DMS53 treated with DMSO at 0.1 percent for 48 hours (cell line): ENCODE measurements around the gene BAG1.

Experiments used
- DNase-seq: peaks from one replicate; lab custom pipeline; 2025; ENCODE audit not compliant: unreplicated experiment; lab: John Stamatoyannopoulos, UW

Gene BAG1

DNA sequence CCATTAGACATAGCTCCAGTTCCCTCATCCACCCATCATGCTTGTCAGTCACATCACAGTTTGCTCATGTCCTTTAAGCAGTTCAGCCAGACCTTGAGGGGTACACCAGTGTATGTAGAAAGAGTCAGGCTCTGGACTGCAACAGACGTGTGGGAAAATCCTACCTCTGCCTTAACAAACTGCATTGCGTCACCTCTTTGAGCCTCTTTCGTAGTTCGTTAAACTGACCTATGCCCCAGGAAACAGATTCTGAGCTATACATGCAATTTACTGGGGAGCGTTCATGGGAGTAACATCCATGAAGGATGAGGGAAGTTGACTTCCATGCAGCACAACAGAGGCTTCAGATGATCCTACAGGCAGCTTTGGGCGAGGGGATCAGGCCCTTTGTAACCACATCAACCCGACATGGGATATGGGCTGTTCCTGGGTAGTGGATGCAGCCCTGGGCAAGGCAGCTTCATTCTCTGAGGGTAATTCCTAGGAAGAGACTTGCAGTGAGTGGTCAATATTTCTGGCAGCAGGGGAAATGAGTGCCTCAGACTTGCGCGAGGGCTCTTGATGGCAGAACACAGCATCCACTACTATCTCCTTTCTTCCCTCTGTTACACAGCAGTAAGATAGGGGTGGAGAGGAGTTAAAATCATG is 20.2 kb downstream of the BAG1 start:
- no peak for DNase-seq

DNA sequence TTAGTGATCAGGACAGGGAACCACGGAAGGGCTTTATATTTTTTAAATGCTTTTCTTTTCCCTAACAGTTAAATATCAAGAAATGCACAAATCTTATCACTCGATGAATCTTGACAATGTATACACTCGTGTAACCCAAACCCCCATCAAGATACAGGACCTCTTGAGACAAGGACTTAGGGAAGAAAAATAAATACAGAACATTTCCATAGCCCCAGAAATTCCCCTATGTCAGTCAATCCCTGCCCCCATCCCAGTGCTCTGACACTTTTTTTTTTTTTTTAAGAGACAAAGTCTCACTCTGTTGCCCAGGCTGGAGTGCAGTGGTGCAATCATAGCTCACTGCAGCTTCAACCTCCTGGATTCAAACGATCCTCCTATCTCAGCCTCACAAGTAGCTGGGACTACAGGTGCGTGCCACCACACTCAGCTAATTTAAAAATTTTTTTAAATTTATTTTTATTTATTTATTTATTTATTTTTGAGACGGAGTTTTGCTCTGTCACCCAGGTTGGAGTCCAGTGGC is 21.8 kb downstream of the BAG1 start:
- DNase-seq = no peak

DNA sequence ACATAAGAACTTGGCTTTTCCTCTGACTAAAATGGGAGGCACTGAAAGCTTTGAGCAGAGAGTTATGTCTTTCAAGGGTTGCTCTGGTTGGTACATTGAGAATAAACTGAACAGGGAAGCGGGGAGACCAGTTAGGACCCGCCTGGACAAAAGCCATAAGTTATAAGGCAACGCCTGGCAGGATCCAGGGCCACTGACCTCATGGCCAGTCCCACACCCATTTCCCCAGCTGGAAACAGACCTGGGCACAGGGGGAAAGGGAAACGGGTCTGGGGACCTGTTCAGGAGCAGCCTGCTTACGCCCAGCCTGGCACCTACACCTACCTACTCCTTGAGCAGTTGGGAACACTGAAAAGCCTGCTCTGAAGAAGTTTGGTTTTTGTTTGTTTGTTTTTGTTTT is 23.2 kb downstream of the BAG1 start:
- no peak for DNase-seq

DNA sequence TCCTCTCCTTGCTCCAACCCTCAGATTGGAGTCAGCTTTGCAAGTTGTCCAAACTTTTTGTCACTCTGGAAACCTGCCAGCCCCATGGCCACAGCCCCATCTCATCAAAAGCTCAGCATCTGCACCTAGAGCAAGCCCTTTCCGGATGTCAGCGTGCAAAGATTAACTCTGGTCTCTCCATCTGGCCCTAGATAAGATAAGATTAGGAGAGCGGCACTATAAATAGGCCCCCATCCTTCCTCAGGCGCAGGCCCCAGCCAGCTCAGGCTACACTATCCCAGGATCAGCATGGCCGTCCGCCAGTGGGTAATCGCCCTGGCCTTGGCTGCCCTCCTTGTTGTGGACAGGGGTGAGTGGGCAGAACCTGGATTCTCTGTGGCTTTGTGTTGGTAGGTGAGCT is 24.6 kb downstream of the BAG1 start, which contains the start of gene SPINK4:
Gene SPINK4 (plus strand): TSS at position 247 of the 400 bp plus-strand sequence. CDS start 42 bp downstream, at position 289.
- DNase-seq = no peak

DNA sequence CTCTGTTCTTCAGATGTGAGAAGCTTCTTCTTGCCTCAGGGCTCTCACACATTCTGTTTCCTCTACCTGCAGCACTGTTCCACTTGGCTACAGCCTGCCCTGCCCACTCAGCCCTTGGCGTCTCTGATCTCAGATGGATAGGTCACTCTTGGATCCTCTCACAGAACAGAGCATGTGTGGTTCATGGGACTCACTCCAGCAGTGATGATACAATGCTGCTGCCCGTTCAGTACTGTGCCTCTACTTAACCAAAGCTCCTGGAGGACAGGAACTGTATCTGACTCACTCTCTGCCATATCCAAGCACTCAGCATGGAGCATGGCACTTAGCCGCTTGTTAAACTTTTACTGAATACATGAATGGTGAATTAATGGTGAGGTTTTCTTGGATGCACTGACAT is 27.9 kb downstream of the BAG1 start:
- no peak for DNase-seq

DNA sequence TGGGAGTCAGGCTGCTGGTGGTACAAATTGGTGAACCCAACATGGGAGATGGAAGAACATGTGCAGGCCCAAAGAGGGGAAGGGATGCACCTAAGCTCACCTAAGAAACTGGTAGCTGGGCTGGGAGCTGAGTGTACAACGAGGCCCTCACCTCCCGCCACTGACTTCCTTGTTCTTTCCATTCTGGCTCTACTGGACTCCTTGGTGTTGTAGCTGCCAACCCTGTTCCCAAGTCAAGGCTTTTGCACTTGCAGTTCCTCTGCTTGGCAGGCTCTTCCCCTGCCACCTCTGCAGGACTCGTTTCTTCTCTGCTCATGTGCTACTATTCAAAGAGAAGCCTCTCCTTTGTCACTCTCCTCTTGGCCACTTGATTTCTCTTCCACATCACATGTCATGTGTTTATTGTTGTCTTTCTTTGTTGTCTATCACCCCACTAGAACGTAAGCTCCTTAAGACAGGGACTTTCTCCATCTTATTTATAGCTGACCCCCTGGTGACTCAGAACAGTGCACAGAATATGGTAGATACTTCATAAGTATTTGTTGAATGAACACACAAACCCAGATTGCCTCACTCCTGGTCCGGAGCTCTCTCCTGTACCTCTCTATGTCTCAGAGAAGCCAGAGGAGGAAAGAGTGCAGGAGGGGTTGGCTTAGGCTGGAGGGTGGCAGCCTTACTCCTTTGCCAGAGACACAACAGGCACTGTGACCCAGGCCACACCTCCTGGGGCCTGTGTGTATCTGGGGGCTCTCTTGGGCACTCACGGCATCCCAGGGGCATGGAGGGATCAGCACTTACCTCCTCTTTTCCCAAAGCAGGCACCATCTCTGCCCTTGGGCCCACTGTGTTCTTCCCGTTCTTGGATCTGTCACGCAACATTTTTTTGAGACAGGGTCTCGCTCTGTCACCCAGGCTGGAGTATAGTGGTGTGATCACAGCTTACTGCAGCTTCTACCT is 29.7 kb downstream of the BAG1 start:
- DNase-seq = peak; percentile 49

DNA sequence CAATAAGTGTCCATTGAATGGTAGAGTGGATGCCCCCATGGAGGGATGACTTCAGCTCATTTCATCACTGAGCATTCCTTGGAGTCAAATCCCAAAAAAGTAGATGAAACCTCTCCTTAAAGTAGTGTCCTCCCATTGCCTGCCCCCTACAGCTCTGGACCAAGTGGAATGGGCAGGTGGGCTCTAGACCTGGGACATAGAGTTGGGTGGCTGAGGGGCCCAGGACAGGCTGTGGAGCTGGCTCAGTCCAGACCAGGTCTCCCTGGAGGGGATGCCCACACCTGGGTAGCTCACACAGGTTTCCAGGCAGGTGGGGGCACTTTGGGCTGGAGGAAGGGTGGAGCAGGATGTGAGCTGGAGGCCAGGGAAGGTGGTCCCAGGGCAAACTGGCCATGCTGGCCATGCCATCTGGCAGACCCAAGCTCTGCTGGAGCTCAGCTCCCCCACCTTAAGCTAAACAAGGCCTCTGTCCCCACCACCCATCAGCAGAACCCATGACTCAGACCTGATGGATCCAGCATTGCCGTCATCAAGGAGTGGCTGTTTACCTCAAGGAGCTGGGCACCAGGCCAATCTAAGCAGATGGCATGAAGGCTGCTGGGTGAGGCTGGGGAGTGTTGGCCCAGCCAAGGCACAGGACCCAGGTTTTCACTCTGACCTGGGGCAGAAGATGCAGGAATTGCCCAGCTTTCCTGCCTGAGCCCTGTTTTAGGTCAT is 30.7 kb downstream of the BAG1 start:
- peak; percentile 94 for DNase-seq

DNA sequence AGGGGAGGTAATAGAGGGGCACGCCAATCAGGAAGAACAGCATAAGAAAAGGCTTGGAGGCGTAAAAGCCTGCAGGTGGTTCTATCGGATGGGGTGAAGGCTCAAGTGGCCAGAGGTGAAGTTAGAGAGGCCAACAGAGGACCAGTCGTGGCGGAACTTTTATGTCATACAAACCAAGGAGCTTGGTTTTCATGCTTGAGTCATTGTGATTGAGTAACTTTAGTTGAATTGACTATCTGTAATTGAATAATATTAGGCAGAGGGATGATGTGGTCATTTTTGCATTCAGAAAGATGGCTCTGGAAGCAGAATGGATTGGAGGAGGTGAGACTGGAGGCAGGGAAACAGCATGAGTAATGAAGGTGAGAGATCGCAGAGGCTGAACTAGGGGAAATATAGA is 31.7 kb downstream of the BAG1 start:
- no peak for DNase-seq

DNA sequence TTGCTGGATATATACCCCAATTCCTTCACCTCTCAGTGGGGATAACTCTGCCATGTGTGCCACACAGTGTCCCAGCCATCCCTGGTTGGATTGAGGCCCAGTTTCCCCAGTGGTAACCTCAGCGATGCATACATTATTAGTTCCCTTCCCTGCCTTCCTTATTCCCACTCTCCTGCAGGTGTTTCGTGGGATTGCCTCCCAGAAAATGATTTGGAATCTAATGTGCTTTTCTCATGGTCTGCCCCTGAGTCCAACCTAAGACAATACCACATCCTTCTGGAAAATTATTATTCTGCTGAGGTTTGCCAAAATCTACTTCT is 32.9 kb downstream of the BAG1 start:
- no peak for DNase-seq

DNA sequence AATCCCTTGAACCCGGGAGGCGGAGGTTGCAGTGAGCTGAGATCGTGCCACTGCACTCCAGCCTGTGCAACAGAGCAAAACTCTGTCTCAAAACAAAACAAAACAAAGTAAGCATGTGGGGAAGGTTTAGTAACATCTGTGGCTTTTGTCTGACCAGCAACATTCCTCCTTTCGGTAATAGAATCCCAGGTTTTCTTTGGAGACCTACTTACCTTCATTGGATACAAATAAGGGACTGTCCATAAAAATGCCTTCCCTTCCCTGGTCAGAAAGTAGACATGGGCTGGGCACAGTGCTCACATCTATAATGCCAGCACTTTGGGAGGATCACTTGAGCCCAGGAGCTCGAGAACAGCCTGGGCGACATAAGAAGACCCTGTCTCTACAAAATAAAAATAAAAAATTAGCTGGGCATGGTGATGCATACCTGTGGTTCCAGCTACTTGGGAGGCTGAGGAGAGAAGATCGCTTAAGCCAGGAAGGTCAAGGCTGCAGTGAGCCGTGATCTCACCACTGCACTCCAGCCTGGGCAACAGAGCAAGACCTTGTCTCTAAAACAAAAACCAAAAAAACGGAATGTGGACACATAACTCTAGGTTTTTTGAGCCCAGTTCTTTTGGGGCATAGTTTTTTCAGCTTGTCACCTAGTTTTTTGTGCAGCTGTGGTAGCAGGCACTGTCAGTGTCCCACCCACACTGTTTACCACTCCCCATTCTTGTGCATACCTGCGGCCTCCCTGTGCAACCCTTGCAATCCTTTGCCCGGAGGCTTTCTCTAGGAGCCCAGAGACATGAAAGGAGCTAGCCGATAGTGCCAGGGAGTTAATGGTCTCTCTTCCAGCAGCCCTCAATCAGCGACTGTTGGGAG is 33.5 kb downstream of the BAG1 start:
- DNase-seq = no peak

DNA sequence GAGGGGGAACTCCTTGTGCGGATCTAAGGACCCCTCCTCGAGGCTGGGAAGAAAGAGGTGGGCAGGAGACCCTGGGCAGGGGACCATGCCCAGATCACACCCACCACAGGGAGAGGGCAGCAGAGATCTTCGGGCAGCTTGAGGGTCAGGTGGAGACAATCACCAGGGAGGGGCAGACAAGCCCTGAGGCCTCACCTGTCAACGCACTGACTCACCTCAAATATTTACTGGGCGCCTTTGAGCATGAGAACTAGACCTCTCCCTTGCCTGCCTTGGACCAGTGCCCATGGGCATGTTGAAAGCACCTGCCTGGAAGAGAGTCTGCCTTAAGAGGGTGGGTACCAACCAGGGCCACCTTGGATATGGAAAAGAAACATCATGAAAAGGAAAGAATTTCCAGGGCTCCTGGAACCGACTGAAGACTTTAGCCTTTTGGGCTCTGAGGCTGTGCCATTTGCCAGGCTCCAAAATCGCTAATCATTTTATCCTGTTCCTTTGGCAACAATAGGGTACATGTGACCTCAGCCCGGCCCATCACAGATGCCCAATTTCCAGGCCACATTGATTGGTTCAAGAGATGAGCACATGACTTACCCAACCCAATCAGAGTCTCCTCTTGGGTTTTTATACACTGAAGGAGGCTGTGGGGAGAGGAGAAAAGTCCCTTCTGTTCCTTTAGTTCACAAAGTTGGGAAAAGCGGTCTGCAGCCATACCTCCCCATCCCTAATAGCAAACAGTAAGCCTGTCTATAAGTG is 35.0 kb downstream of the BAG1 start:
- peak; percentile 99 for DNase-seq

DNA sequence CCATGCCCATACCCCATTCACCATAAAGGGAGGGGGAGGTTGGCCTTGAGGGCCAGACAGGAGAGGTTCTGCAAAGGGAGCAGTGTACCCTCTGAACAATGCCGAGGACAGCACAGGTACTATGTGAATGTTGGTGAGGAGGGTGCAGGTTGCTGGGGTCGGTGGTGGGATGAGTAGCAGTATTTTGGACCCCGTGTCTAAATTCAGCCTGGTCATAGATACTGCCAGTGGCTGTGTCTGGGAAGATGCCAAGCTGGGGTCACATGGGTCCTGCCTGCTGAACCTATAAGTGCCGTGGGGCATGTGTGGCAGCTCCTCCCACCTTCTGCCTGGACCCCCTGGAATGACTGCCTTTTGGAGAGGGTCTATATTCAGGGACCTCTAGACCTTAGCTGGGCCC is 35.9 kb downstream of the BAG1 start:
- no peak for DNase-seq

DNA sequence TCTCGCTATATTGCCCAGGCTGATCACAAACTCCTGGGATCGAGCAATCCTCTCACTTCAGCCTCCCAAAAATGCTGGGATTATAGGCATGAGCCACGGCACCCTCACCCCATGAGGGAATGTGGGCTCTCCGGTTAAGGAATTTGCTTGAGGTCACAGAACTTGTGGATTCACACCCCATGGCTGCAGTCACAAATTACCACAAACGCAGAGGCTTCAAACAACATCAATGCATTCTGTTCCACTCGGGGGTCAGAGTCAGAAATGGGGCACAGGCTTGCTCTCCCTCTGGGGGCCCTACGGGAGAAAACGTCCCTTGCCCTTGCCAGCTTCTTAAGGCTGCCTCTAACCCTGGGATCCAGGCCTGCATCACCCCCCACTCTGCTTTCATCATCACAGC is 36.8 kb downstream of the BAG1 start:
- DNase-seq = no peak

DNA sequence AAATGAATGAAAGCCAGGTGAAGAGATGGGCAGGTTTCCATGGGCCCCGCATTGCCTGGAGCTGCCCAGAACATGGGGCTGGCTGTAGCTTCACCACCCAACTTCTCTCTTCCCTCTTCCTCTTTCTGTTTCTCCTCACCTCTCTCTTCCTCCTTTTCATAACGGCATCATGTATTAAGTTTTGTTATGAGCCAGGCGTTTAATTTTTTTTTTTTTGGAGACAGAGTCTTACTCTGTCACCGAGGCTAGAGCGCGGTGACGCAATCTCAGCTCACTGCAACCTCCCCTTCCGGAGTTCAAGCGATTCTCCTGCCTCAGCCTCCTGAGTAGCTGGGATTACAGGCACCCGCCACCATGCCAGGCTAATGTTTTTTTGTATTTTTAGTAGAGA is 37.5 kb downstream of the BAG1 start:
- no peak for DNase-seq

DNA sequence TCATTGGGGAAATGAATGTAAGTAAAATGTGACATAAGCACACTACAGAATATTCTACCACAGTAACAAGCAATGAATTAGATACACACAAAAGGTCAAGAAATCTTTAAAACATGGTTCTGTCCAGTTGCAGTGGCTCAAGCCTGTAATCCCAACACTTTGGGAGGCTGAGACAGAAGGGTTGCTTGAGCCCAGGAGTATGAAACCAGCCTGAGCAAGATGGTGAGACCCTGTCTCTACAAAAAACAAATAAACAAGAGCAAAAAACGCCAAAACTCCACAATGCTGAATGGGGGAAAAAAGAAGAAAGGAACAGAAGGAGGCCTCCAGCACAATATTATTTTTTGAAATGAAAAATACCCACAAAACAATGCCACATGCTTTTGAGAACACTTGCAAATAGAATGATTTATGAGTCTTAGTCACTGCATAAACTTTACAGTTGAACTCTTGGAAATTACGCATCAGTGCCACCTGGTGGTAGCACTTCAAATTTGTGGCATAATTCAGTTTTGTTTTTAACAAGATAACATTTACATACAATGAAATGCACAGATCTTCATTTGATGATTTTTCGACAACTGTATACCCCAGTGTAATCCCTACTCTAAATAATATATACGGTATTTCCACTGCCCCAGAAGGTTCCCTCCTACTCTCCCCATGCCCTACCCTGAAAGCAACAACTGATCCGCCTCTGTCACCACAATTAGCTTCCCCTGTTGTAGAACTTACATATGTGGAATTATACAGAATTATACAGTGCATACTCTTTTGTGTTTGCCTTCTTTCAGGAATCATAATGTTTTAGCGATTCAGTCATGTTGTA is 39.0 kb downstream of the BAG1 start:
- peak; percentile 75 for DNase-seq

DNA sequence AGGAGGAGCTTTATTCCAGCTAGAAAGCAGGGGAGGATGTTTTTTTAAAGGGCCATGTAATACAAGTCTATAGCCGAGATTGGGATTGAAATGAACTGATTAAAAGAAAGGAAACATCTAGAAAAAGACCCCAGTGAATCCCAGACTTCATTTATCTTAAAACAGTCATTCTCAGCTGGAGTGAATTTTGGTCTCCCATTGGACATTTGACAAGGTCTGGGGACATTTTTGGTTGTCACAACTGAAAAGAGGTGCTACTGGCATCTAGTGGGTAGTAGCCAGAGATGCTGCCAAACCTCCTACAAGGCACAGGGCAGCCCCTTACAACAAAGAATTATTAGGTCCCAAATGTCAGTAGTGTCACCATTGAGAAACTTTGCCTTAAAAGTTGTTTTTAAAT is 40.8 kb downstream of the BAG1 start:
- DNase-seq = no peak

DNA sequence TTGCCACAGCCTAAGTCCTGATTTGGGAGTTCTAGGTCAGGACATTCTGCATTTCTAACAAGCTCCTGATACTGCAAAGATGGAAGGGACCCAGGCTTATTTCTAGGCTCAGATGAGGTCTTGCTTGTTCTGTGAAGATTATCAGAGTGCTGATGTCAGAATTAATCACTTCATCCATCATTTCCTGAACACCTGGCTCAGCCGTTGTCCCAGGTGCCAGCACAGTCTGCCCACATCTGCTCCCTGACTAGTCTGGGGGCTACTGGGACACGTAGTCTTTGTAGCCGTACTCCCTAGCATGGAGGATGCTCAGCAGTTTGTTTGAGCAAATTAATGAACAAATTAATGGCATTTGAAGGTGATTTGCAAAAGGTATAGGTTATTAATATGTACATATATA is 42.5 kb downstream of the BAG1 start:
- peak; percentile 23 for DNase-seq

DNA sequence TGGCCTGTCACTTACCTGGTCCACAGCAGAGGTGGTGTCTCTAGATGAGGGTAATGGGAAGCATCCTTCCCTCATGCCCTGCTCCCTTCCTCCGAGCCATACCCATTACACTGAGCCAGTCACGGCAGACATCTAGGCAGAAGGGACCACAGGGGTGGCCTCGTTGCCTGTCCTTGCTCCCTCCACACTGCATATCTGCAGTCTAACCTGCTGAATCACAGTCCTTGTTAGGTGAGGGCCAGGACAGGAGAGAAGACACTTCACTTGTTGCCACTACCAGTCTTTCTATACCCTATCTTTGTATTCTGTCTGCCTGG is 43.0 kb downstream of the BAG1 start:
- DNase-seq = no peak
